Psoas muscle (tissue), 8 donors: ENCODE results near the gene CFAP46. TPM values are rescaled to one million over a fixed set of nuclear protein-coding genes. Genes with fewer than 3 reads are reported as not detected.

Source experiments
- ATAC-seq, 4 donors: fragments of 200-7000 bp; cut with Tn5 transposase; one replicate each; pipeline ENCODE4 v1.9.1; 2020; ENCODE audit warnings: moderate library complexity in 3 of 4, mild to moderate bottlenecking in 2 of 4
- DNase-seq, 2 donors: peaks; one replicate each; pipeline ENCODE4 v3.0.0-alpha.2; 2020
- H3K27ac ChIP-seq: fragments of 200-600 bp; one replicate; pipeline ENCODE4 v1.8.0; 2022
- H3K27me3 ChIP-seq, 3 donors: fragments of 200-600 bp in 1 of 3; one replicate each; pipeline versions ENCODE4 v1.6.1 to v1.8.0; 2013 to 2022; ENCODE audit warnings: low read length in 2 of 3, mild to moderate bottlenecking in 2 of 3, moderate library complexity in 1 of 3; ENCODE audit not compliant: insufficient read depth in 3 of 3
- H3K36me3 ChIP-seq, 2 donors: fragments of 200-600 bp in 1 of 2; one replicate each; pipeline versions ENCODE4 v1.6.1 to v1.8.0; 2013 to 2022; ENCODE audit warnings: low read depth in 1 of 2, mild to moderate bottlenecking in 1 of 2, moderate library complexity in 1 of 2; ENCODE audit not compliant: insufficient read depth in 1 of 2
- H3K4me1 ChIP-seq: fragments of 200-600 bp; one replicate; pipeline ENCODE4 v1.8.0; 2022
- H3K4me3 ChIP-seq: fragments of 200-600 bp; one replicate; pipeline ENCODE4 v1.8.0; 2022; ENCODE audit warnings: mild to moderate bottlenecking
- H3K9me3 ChIP-seq: fragments of 200-600 bp; one replicate; pipeline ENCODE4 v1.8.0; 2022
- CTCF ChIP-seq: fragments of 200-600 bp; IDR thresholded peaks from one replicate; pipeline ENCODE4 v1.8.0; 2022; ENCODE audit warnings: antibody characterized with exemption
- WGBS, 3 donors: extraction: QIAGEN DNeasy Blood & Tissue Kit; methylation state at CpG; one replicate each; pipeline versions ENCODE4 v1.1.6 to v1.1.7; 2013; 5-methylcytosine and 5-hydroxymethylcytosine counted together
- intact Hi-C, 2 donors: fragments of 100-400 bp; cut with DNase I; formaldehyde crosslinking; loops; one replicate each; pipeline versions ENCODE4 v1.11.0 to v1.14.2; 2022
- polyA plus RNA-seq, 3 donors: library from polyadenylated mRNA; stranded (reverse); fragments of 200-250 nt; gene quantifications; one replicate each; pipeline ENCODE4 v1.2.3, GENCODE V29; 2013
- total RNA-seq, 4 donors: library from RNA; stranded (reverse); fragmentation: NEBNext Ultra II Directional in 2 of 4; extraction: Animal tissue kit (Norgen Biotek cat#: 25700) in 2 of 4; gene quantifications; one replicate each; pipeline versions ENCODE4 v1.2.1 to v1.2.4, GENCODE V29; 2021 to 2023
- donor health status: healthy with polysubstance abuse.
- donor health status: DM: no; HTN: no; CAD: no; lungs with moderate emphysema.
- donor health status: Bipolar disorder and iron deficiency.
- donor health status: healthy.
- donor health status: DM: yes; HTN: yes; CAD: no.
- donor health status: DM: no; HTN: no; CAD: no.
- donor health status: DM: no; HTN: no; CAD: no.
- donor health status: DM: yes; HTN: yes; CAD: no.

The CFAP46 gene
- total and polyA plus RNA-seq, 7 donors: 3.9 to 25.4 (median 13.8) TPM

DNA sequence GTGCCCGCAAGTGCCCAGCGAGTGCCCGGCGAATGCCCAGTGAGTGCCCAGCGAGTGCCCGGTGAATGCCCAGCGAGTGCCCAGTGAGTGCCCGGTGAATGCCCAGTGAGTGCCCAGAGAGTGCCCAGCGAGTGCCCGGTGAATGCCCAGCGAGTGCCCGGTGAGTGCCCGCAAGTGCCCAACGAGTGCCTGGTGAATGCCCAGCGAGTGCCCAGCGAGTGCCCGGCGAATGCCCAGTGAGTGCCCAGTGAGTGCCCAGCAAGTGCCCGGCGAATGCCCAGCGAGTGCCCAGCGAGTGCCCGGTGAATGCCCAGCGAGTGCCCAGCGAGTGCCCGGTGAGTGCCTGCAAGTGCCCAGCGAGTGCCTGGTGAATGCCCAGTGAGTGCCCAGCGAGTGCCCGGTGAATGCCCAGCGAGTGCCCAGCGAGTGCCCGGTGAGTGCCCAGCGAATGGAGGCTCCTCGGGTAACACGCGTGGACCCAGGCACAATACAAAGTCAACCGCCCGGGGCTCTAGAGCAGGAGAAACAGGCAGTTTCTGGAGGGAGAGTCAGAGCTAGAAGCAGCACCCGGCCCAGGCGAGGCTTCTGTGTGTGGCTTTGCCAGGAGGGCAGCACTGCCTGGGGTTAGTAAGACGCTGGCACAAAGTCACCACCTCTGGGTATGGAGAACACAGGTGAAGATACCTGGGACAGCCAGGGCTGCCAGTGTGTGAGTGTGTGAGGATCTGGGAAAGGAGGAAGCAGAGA is 38.2 kb upstream of the CFAP46 start:
- Histone ChIP-seq H3K36me3 (no peaks in the 10 kb centered on the region), H3K9me3 (no peaks in the 10 kb centered on the region), H3K4me1 (no peaks in the 10 kb centered on the region), H3K27me3 (peaks cover 0 to 28% (median 9%) of the 10 kb centered on the region in 3 donors), H3K4me3 (no peak overlapping the region), H3K27ac (no peak overlapping the region)
- peak in 1 of 2 donors; percentile 32 for DNase-seq
- no peak for TF ChIP-seq CTCF
- intact Hi-C loops: no loop called here
- no peak for ATAC-seq
- 82 to 87% (median 84%) methylated on average over 41 of the region's 41 CpGs for WGBS, 3 donors

- DNase-seq: peak in 1 of 2 donors; percentile 36
- Histone ChIP-seq H3K9me3 (no peaks in the 10 kb centered on the region), H3K36me3 (no peaks in the 10 kb centered on the region), H3K4me3 (no peak overlapping the region), H3K27ac (no peak overlapping the region), H3K4me1 (no peaks in the 10 kb centered on the region), H3K27me3 (peaks cover 0 to 35% (median 13%) of the 10 kb centered on the region in 3 donors)
- intact Hi-C loops: no loop called here
- TF ChIP-seq CTCF: no peak
- 59 to 68% (median 62%) methylated on average over 24 of the region's 24 CpGs for WGBS, 3 donors
- no peak for ATAC-seq
Observed at GRCh38 chr10:132979491-132980425, 37.4 kb upstream of the CFAP46 start.

DNA sequence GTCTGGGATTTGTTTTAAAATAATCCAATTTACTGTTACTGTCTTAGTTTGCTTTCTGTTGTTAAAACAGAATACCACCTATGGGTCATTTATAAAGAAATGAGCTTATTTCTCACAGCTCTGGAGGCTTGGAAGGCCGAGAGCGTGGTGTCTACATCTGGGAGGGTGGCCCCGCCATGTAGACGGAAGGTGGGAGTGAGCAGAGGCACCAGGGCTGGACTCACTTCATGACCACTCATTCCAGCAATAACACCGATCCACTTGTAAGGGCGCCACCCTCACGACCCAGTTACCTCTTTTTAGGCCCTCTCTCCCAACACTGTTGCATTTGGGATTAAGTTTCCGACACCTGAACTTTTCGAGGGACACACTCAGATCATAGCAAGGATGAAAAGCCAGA is 36.2 kb upstream of the CFAP46 start:
- Histone ChIP-seq H3K27ac (no peak overlapping the region), H3K4me1 (no peaks in the 10 kb centered on the region), H3K36me3 (no peaks in the 10 kb centered on the region), H3K27me3 (peaks cover 0 to 44% (median 13%) of the 10 kb centered on the region in 3 donors), H3K4me3 (no peak overlapping the region), H3K9me3 (no peaks in the 10 kb centered on the region)
- ATAC-seq (no peak), DNase-seq (peak in 1 of 2 donors; percentile 11)
- no peak for TF ChIP-seq CTCF
- 80 to 89% (median 88%) methylated on average over 9 of the region's 9 CpGs for WGBS, 3 donors
- intact Hi-C loops: no loop called here

GRCh38 chr10:132977807-132978206 is 35.4 kb upstream of the CFAP46 start:
- Histone ChIP-seq H3K36me3 (no peaks in the 10 kb centered on the region), H3K27me3 (peaks cover 0 to 52% (median 13%) of the 10 kb centered on the region in 3 donors), H3K4me1 (no peaks in the 10 kb centered on the region), H3K4me3 (no peak overlapping the region), H3K9me3 (no peaks in the 10 kb centered on the region), H3K27ac (no peak overlapping the region)
- ATAC-seq: no peak
- no peak for TF ChIP-seq CTCF
- intact Hi-C loops: no loop called here
- 66 to 70% (median 66%) methylated on average over 23 to 27 of the region's 27 CpGs for WGBS, 3 donors
- peak in 1 of 2 donors; percentile 19 for DNase-seq
